ENCODE measurements around the gene DDA1.

Gene DDA1

DNA sequence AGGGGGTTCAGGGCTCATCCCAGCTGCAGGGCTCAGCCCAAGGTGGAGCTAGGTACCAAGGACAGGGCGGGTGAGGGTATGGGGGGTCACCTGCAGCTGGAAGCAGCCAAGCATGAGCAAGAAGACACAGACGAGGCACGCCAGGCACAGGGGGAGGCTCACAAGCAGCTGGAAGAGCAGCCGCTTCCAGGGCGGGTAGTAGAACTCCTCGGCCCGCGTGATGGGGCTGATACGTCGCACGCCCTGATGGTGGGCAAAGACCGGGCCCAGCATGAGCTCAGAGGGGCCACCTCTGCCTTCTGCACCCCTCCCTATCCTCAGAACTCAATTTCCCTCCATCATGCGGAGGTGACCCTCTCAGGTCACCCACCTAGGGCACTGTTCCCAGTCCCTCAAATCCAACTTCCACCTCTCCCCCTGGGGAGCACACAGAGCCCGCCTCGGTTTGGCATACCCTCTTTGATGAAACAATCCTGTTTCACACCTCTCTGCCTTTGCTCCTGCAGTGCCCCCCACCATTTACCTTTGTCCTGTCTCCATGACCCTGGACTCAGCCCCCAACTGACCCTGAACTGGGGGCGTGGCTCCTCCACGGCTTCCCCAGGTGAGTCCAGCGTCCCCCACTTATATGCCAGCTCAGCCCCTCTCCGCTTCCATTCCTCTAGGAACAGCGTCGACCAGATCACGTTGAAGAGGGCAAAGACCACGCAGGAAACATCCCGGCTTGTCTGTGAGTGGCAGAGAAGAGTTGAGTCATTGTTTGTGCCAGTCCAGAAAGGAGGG is 21.1 kb downstream of the DDA1 start:
- DNase-seq: no peak

GRCh38 chr19:17331045-17331558 is 21.7 kb downstream of the DDA1 start:
- DNase-seq: no peak

DNA sequence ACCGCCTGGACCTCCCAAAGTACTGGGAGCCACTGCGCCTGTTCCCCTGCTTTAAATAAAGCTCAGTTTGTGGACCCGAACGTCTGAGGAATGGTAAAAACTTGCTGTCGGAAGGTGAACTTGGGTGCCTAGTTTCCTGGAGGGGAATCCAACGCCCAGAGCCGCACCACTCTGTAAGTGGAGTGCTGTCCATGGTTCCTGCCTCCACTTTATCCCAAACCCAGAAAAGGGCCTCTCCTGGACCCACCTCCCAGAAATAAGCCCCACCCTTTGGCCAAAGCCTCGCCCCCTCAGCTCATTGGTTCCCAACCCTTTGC is 23.0 kb downstream of the DDA1 start:
- no peak for DNase-seq

GRCh38 chr19:17332677-17333581 is 23.6 kb downstream of the DDA1 start:
- no peak for DNase-seq

GRCh38 chr19:17333611-17334413 is 24.4 kb downstream of the DDA1 start:
- peak in 1 of 2 experiments; percentile 17 for DNase-seq

- DNase-seq: peak; percentile 83 to 84
Measured at GRCh38 chr19:17334414-17335409, 25.3 kb downstream of the DDA1 start, which contains the start of gene ANO8. ANO8 (minus strand) TSS chr19:17334855; CDS start chr19:17334670, 185 bp downstream.

- no peak for DNase-seq
Measured at GRCh38 chr19:17335575-17335974, 26.2 kb downstream of the DDA1 start.

- DNase-seq: peak; percentile 79 to 91
Measured at GRCh38 chr19:17336872-17337674, 27.7 kb downstream of the DDA1 start, which contains the start of gene GTPBP3. GTPBP3 (plus strand) TSS chr19:17337553; CDS start chr19:17337612, 59 bp downstream.

- DNase-seq: no peak
Measured at GRCh38 chr19:17337675-17338432, 28.5 kb downstream of the DDA1 start.

DNA sequence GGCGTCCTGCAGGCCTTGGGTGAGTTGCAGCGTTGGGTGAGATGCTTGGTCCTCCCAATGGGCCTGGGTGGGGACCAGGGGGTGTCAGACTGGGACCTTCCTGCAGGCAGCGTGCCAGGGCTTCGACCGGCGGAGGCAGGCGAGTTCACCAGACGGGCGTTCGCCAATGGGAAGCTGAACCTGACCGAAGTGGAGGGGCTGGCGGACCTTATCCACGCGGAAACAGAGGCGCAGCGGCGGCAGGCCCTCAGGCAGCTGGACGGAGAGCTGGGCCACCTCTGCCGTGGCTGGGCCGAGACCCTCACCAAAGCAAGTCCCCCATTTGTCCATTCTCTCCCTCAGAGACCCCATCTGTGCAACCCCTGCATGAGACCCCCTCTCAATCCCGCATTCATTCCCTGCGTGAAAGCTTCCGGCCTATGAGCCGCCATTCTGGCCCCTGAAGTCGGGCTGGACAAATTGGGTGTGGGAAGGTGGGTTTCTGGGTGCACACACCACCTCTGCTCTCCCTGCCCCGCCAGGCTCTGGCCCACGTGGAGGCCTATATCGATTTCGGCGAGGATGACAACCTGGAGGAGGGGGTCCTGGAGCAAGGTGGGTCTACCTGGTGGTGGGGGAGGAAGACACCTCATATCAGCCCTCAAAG is 29.2 kb downstream of the DDA1 start:
- no peak for DNase-seq

DNA sequence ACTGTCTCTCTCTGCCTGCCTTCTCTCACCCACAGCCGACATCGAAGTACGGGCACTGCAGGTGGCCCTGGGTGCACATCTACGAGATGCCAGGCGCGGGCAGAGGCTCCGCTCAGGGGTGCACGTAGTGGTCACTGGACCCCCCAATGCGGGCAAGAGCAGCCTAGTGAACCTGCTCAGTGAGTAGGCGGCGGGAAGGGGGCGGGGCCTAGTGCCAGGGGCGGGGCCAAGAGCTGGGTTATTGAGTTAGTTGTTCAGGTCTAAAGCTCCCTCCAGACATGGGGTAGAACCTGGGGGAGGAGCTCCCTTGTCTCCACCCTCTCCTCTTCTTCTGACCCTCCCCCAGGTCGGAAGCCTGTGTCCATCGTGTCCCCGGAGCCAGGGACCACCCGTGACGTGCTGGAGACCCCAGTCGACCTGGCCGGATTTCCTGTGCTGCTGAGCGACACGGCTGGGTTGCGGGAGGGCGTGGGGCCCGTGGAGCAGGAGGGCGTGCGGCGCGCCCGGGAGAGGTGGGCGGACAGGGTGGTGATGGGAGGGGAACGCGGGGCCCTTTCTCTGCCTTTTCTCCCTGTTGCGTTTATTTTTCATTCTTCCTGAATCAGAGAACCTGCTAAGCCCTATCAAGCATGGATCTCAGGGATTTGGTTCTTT is 29.9 kb downstream of the DDA1 start:
- DNase-seq: no peak

- DNase-seq: no peak
Measured at GRCh38 chr19:17340302-17340870, 31.0 kb downstream of the DDA1 start.

DNA sequence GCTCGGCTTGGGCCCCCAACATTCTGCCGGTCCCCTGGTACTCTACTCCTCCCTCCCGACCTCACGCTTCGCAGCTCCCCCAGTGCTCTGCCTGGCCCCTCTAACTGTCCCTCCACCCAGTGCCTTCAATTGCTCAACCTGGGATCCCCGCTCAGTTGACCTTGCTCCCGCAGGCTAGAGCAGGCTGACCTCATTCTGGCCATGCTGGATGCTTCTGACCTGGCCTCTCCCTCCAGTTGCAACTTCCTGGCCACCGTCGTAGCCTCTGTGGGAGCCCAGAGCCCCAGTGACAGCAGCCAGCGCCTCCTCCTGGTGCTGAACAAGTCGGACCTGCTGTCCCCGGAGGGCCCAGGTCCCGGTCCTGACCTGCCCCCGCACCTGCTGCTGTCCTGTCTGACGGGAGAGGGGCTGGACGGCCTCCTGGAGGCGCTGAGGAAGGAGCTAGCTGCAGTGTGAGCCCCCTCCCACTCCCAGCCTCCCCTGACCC is 31.6 kb downstream of the DDA1 start:
- no peak for DNase-seq

DNA sequence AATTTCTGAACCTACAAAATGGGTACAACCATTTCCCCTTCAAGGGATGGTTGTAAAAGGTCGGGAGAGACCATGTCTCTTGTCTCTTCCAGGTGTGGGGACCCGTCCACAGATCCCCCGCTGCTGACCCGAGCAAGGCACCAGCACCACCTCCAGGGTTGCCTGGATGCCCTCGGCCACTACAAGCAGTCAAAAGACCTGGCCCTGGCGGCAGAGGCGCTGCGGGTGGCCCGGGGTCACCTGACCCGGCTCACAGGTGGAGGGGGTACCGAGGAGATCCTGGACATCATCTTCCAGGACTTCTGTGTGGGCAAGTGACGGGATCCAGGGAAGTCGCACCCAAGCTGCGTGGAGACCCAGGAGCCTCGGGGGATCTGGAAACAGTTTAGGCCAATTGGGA is 32.0 kb downstream of the DDA1 start:
- DNase-seq: no peak

DNA sequence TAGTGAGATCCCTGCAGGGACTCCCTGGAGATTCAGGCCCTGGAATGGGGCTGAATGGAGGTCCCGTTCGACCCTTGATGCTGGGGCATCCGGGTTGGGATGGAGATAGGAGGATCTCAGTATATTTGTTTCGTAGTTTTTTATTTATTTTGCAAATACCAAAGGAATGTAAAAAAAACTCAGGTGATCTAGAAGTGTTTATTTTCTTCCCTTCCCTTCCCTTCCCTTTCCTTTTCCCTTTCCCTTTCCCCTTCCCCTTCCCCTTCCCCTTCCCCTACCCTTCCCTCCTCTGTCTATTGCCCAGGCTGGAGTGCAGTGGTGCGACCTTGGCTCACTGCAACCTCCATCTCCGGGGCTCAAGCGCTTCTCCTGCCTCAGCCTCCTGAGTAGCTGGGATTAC is 32.5 kb downstream of the DDA1 start:
- no peak for DNase-seq

GRCh38 chr19:17346109-17346671 is 36.8 kb downstream of the DDA1 start:
- peak; percentile 6 to 24 for DNase-seq

DNA sequence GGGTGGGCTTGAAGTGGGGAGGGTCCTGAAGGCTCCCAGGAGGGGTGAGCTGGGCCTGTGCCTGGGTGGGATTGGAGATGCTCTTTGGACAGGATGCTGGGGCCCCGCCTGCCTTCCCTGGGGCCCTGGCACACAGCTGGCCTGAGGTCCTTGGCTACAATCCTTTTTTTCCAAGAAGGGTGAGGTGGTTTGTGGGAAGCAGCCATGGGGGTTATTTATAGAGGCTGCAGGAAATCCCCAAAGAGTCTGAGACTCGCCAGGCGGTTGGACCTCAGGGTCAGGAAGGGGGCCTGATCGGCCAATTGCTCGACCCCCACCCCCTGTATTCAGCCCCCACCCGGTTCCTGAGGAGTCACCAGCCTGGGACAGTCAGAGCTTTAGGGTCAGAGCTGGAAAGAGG is 38.0 kb downstream of the DDA1 start:
- DNase-seq: no peak

DNA sequence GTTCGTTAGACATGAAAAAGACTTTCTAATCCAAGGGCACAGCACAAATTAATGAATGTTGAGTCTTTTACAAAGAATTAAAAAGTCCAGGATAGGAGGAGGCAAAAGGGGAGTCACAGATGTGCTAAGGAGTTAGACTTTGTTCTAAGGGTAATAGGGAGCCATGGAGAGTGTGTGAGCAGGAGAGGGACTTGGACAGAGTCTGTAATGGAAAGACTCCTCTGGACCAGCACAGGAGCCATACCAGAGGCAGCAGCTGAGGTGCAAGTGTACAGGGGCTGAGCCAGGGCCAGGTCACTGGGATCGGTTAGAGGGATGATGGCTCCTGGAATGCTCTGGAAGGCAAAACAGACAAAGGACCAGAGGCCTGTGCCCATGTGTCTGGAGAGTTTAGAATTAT is 38.5 kb downstream of the DDA1 start:
- DNase-seq: no peak

Measured in NCI-H187 (cell line).